HCT116 (cell line): ENCODE measurements around the gene RNASEL. TPM values are rescaled to one million over a fixed set of nuclear protein-coding genes. Genes with fewer than 3 reads are reported as not detected.

Source experiments
- ATAC-seq: fragments of 200-7000 bp; cut with Tn5 transposase; 2 replicates; pipeline ENCODE4 v1.9.1; 2020; ENCODE audit warnings: mild to moderate bottlenecking, moderate library complexity
- BruUV-seq: library from RNA; stranded (reverse); fragments of 400-500 nt; replicated peaks from 2 replicates; lab custom pipeline; 2021; lab: Mats Ljungman, UMichigan
- CTCF ChIA-PET: fragments of 300-600 bp; sonication (Branson Sonifier 250); formaldehyde crosslinking; loops from one replicate; lab custom pipeline; 2021; ENCODE audit warnings: antibody characterized with exemption; lab: Charles Lee
- POLR2A ChIA-PET: fragments of 300-600, 350-600 bp; sonication (Branson Sonifier 250); formaldehyde crosslinking; loops from one replicate; lab custom pipeline; 2021; ENCODE audit warnings: antibody characterized with exemption; lab: Charles Lee
- RAD21 ChIA-PET, 2 experiments: fragments of 300-600 bp; sonication (Branson Sonifier 250); formaldehyde crosslinking; loops; one replicate each; lab custom pipeline; 2023; ENCODE audit warnings: low total read pairs in 2 of 2; ENCODE audit not compliant: uncharacterized antibody in 2 of 2, unreplicated experiment in 2 of 2, low non-redundant PET in 1 of 2; lab: Charles Lee
- DNase-seq: peaks from one replicate; pipeline ENCODE4 v3.0.0-alpha.2; 2010; ENCODE audit warnings: low read depth, low spot score
- H2AFZ ChIP-seq: fragments of 200-600 bp; shearing (Covaris generic), sonication (generic); 2 replicates; pipeline ENCODE4 v1.6.1; 2017; ENCODE audit warnings: low read depth, mixed run types, mixed read lengths, antibody characterized with exemption, low read length; ENCODE audit not compliant: poor library complexity, severe bottlenecking
- H3K27ac ChIP-seq: 2 replicates; pipeline ENCODE4 v1.5.1; 2012; ENCODE audit warnings: low read depth, low read length
- H3K27me3 ChIP-seq: fragments of 200-600 bp; sonication (generic); 2 replicates; pipeline ENCODE4 v1.6.1; 2016; ENCODE audit warnings: mixed run types, low read length, mixed read lengths; ENCODE audit not compliant: insufficient read depth
- H3K36me3 ChIP-seq, 2 experiments: fragments of 200-500 bp in 1 of 2; fragments of 200-600 bp in 1 of 2; sonication (Bioruptor generic) in 1 of 2; sonication (generic) in 1 of 2; 2 replicates each; pipeline versions ENCODE4 v1.5.1 to v1.6.1; 2014 to 2016; ENCODE audit warnings: low read length in 2 of 2, inconsistent platforms in 1 of 2, mixed read lengths in 1 of 2, mixed run types in 1 of 2; ENCODE audit not compliant: insufficient read depth in 2 of 2, control insufficient read depth in 1 of 2
- H3K4me1 ChIP-seq, 2 experiments: fragments of 200-600 bp in 1 of 2; sonication (generic) in 1 of 2; 2 replicates each; pipeline versions ENCODE4 v1.5.1 to v1.6.1; 2012 to 2017; ENCODE audit warnings: low read length in 2 of 2, inconsistent platforms in 1 of 2, mild to moderate bottlenecking in 1 of 2, mixed read lengths in 1 of 2, mixed run types in 1 of 2, moderate library complexity in 1 of 2; ENCODE audit not compliant: insufficient read depth in 2 of 2, control insufficient read depth in 1 of 2
- H3K4me2 ChIP-seq: fragments of 200-600 bp; sonication (generic); 2 replicates; pipeline ENCODE4 v1.6.1; 2017; ENCODE audit warnings: mixed run types, low read length, mixed read lengths
- H3K4me3 ChIP-seq, 2 experiments: fragments of 200-600 bp in 1 of 2; sonication (generic) in 1 of 2; replicated peaks in 1 of 2; 2 replicates each; pipeline ENCODE4 v1.5.1; 2011 to 2016; ENCODE audit warnings: low read length in 2 of 2, control low read depth in 1 of 2, low read depth in 1 of 2, mild to moderate bottlenecking in 1 of 2, mixed read lengths in 1 of 2, mixed run types in 1 of 2
- H3K79me2 ChIP-seq: fragments of 200-600 bp; sonication (generic); 2 replicates; pipeline ENCODE4 v1.6.1; 2017; ENCODE audit warnings: mild to moderate bottlenecking, mixed run types, low read length, moderate library complexity, mixed read lengths; ENCODE audit not compliant: insufficient read depth
- H3K9ac ChIP-seq: fragments of 200-600 bp; sonication (generic); 2 replicates; pipeline ENCODE4 v1.6.1; 2016; ENCODE audit warnings: low read length, mixed read lengths
- H3K9me2 ChIP-seq: fragments of 200-600 bp; sonication (generic), shearing (Covaris generic); 2 replicates; pipeline ENCODE4 v1.6.1; 2017; ENCODE audit warnings: mixed run types, mild to moderate bottlenecking, moderate library complexity; ENCODE audit not compliant: insufficient read depth
- H3K9me3 ChIP-seq, 2 experiments: fragments of 200-500 bp in 1 of 2; fragments of 200-600 bp in 1 of 2; sonication (Bioruptor generic) in 1 of 2; sonication (generic) in 1 of 2; 2 replicates each; pipeline ENCODE4 v1.6.1; 2014 to 2017; ENCODE audit warnings: low read length in 2 of 2, mixed read lengths in 2 of 2, inconsistent platforms in 1 of 2, low read depth in 1 of 2, mild to moderate bottlenecking in 1 of 2, mixed run types in 1 of 2, moderate library complexity in 1 of 2; ENCODE audit not compliant: control insufficient read depth in 1 of 2, insufficient read depth in 1 of 2
- H4K20me1 ChIP-seq: fragments of 200-600 bp; sonication (generic), shearing (Covaris generic); 2 replicates; pipeline ENCODE4 v1.6.1; 2017; ENCODE audit warnings: mixed run types, mild to moderate bottlenecking, moderate library complexity; ENCODE audit not compliant: insufficient read depth
- ATF3 ChIP-seq: IDR thresholded peaks from 2 replicates; pipeline ENCODE4 v1.6.1; 2012
- CBX3 ChIP-seq: IDR thresholded peaks from 2 replicates; pipeline ENCODE4 v1.6.1; 2012; ENCODE audit warnings: low read depth
- CEBPB ChIP-seq: IDR thresholded peaks from 2 replicates; pipeline ENCODE4 v1.6.1; 2012; ENCODE audit warnings: low read depth
- CTCF ChIP-seq, 3 experiments: fragments of 200-600 bp in 1 of 3; sonication (generic) in 1 of 3; IDR thresholded peaks in 2 of 3; conservative IDR thresholded peaks in 1 of 3; 2 replicates each; pipeline ENCODE4 v1.5.1; 2012 to 2017; ENCODE audit warnings: low read depth in 2 of 3, low read length in 2 of 3, antibody characterized with exemption in 1 of 3, borderline replicate concordance in 1 of 3, control low read depth in 1 of 3, mild to moderate bottlenecking in 1 of 3, mixed read lengths in 1 of 3, mixed run types in 1 of 3, moderate library complexity in 1 of 3; ENCODE audit not compliant: insufficient read depth in 1 of 3
- EGR1 ChIP-seq: IDR thresholded peaks from 2 replicates; pipeline ENCODE4 v1.6.1; 2012; ENCODE audit warnings: low read depth
- ELF1 ChIP-seq: IDR thresholded peaks from 2 replicates; pipeline ENCODE4 v1.6.1; 2012; ENCODE audit warnings: low read depth, borderline replicate concordance
- EZH2 ChIP-seq: fragments of 200-600 bp; sonication (generic); IDR thresholded peaks from 2 replicates; pipeline ENCODE4 v1.6.1; 2017; ENCODE audit warnings: antibody characterized with exemption, mixed run types
- FOSL1 ChIP-seq: IDR thresholded peaks from 2 replicates; pipeline ENCODE4 v1.6.1; 2012; ENCODE audit warnings: low read depth
- JUND ChIP-seq: IDR thresholded peaks from 2 replicates; pipeline ENCODE4 v1.6.1; 2012
- MAX ChIP-seq: IDR thresholded peaks from 2 replicates; pipeline ENCODE4 v1.6.1; 2012
- POLR2AphosphoS5 ChIP-seq: IDR thresholded peaks from 2 replicates; pipeline ENCODE4 v1.6.1; 2011; ENCODE audit warnings: mild to moderate bottlenecking, low read depth, low read length, moderate library complexity
- RAD21 ChIP-seq: IDR thresholded peaks from 2 replicates; pipeline ENCODE4 v1.6.1; 2012; ENCODE audit warnings: low read depth, mild to moderate bottlenecking
- REST ChIP-seq: IDR thresholded peaks from 2 replicates; pipeline ENCODE4 v1.6.1; 2012; ENCODE audit warnings: low read depth
- SIN3A ChIP-seq: IDR thresholded peaks from 2 replicates; pipeline ENCODE4 v1.6.1; 2012; ENCODE audit warnings: low read depth
- SP1 ChIP-seq: IDR thresholded peaks from 2 replicates; pipeline ENCODE4 v1.6.1; 2012; ENCODE audit warnings: low read depth
- SRF ChIP-seq: IDR thresholded peaks from 2 replicates; pipeline ENCODE4 v1.6.1; 2012; ENCODE audit warnings: low read depth
- TCF7L2 ChIP-seq: IDR thresholded peaks from 2 replicates; pipeline ENCODE4 v1.7.0; 2011; ENCODE audit warnings: borderline replicate concordance, inconsistent platforms; ENCODE audit not compliant: insufficient read depth, insufficient read length; ENCODE audit errors: extremely low read depth
- YY1 ChIP-seq: IDR thresholded peaks from 2 replicates; pipeline ENCODE4 v1.6.1; 2011; ENCODE audit warnings: low read length, low read depth, moderate library complexity, mild to moderate bottlenecking; ENCODE audit not compliant: insufficient replicate concordance; ENCODE audit errors: extremely low read depth
- ZFX ChIP-seq: fragments of 450-650 bp; IDR thresholded peaks from 2 replicates; pipeline ENCODE4 v1.6.1; 2017
- intact Hi-C: fragments of 100-400 bp; cut with micrococcal nuclease; formaldehyde crosslinking; loops from 2 replicates; pipeline ENCODE4 v1.10.0; 2022
- total RNA-seq: library from RNA; stranded (reverse); gene quantifications from one replicate; pipeline ENCODE4 v1.2.1, GENCODE V29; 2021; ENCODE audit not compliant: unreplicated experiment

The RNASEL gene
- total RNA-seq, 1 experiment from 2014 or later: 2.9 TPM

GRCh38 chr1:182607566-182607965 lies 18.5 kb upstream of the RNASEL start:
- Histone ChIP-seq H3K79me2 (no peaks in the 10 kb centered on the region), H3K4me1 (peaks cover 0 to 21% of the 10 kb centered on the region in 2 experiments; a peak in 3 of 4 replicates)
- CTCF ChIA-PET: interaction anchor here (1.6 to 17.3 kb wide), 3 partner anchors 9 to 178 kb away, joined by 5 to 412 read pairs (median 8); partner anchors contain the start of gene NPL
- RAD21 ChIA-PET: no interaction called here
- TF ChIP-seq SP1 (no peak), EGR1 (no peak), FOSL1 (no peak), TCF7L2 (no peak), YY1 (no peak), JUND (no peak), CBX3 (no peak), CTCF (IDR thresholded peaks at IDR 0.05 in 2 of 3, conservative IDR thresholded peaks at IDR 0.05 in 1 of 3; ENCODE audit: borderline replicate concordance in 1 of 3, insufficient read depth in 1 of 3, low read depth in 2 of 3, low read length in 2 of 3) (no peak), CEBPB (no peak), SIN3A (no peak), REST (no peak), SRF (no peak), MAX (no peak), ZFX (no peak), EZH2 (no peak), POLR2AphosphoS5 (no peak), RAD21 (no peak), ATF3 (no peak), ELF1 (no peak)
- TF ChIP-seq, all 23 proteins: peak for 0
- Histone ChIP-seq H3K9ac (no peak overlapping the region), H3K27ac (no peak overlapping the region), H3K9me3 (no peaks in the 10 kb centered on the region), H2AFZ (no peak overlapping the region), H3K4me2 (no peak overlapping the region), H3K27me3 (no peaks in the 10 kb centered on the region), H4K20me1 (no peaks in the 10 kb centered on the region), H3K9me2 (no peaks in the 10 kb centered on the region), H3K4me3 (no peak overlapping the region), H3K36me3 (no peaks in the 10 kb centered on the region)
- no peak for ATAC-seq
- intact Hi-C loops: no loop called here
- no peak for DNase-seq
- no TSS peak for BruUV-seq
- POLR2A ChIA-PET: interaction anchor here (1.5 kb wide), 1 partner anchor 9 kb away, joined by 3 read pairs; no protein-coding TSS in a partner anchor
